ENCODE data around the gene TIMM50. TPM values are rescaled to one million over a fixed set of nuclear protein-coding genes. Genes with fewer than 3 reads are reported as not detected.
A peak's percentile ranks its signal among the peaks of the same experiment; 100 is the strongest.
"Not testable (repeated sequence)": the region's sequence is repeated elsewhere in the genome, so short reads cannot be mapped to it uniquely, and the experiment has no call there.

Gene TIMM50
- total RNA-seq: 66.5 and 67.9 TPM in 2 replicates

- DNase-seq: peak; percentile 96
These were observed at the start of gene TIMM50 for GRCh38 chr19:39480337-39481228. Gene TIMM50, plus strand, starts transcription at chr19:39480838. Its CDS starts 16 bp downstream, at chr19:39480854.

- DNase-seq: no peak
These were observed 48.0 kb upstream of the TIMM50 start for GRCh38 chr19:39432677-39433025.

- no peak for DNase-seq
These were observed 47.1 kb upstream of the TIMM50 start for GRCh38 chr19:39433480-39434079.

- DNase-seq: no peak
These were observed 46.2 kb upstream of the TIMM50 start for GRCh38 chr19:39434123-39435076.

- DNase-seq: peak; percentile 99
These were observed 44.9 kb upstream of the TIMM50 start, which contains the start of gene RPS16 for GRCh38 chr19:39435499-39436349. Gene RPS16, minus strand, starts transcription at chr19:39435949. Its CDS starts 54 bp downstream, at chr19:39435895.

GRCh38 chr19:39436350-39436716 is 44.3 kb upstream of the TIMM50 start:
- no peak for DNase-seq

- no peak for DNase-seq
These were observed 42.2 kb upstream of the TIMM50 start for GRCh38 chr19:39438270-39438934.

- DNase-seq: peak; percentile 44
These were observed 35.9 kb upstream of the TIMM50 start for GRCh38 chr19:39444598-39445195.

- DNase-seq: peak; percentile 99
These were observed 35.2 kb upstream of the TIMM50 start, which contains the start of gene SUPT5H for GRCh38 chr19:39445196-39446111. Gene SUPT5H, plus strand, starts transcription at chr19:39445582. Its CDS starts 309 bp downstream, at chr19:39445891.

- no peak for DNase-seq
These were observed 34.1 kb upstream of the TIMM50 start for GRCh38 chr19:39446365-39447084.

GRCh38 chr19:39448271-39448670 is 32.4 kb upstream of the TIMM50 start:
- DNase-seq: no peak

- DNase-seq: no peak
These were observed 31.4 kb upstream of the TIMM50 start for GRCh38 chr19:39449116-39449797.

GRCh38 chr19:39451257-39451656 is 29.4 kb upstream of the TIMM50 start:
- not testable (repeated sequence) for DNase-seq

GRCh38 chr19:39463403-39463802 is 17.2 kb upstream of the TIMM50 start:
- DNase-seq: no peak

- no peak for DNase-seq
These were observed 14.5 kb upstream of the TIMM50 start for GRCh38 chr19:39465956-39466747.

- DNase-seq: no peak
These were observed 12.7 kb upstream of the TIMM50 start for GRCh38 chr19:39467941-39468340.

GRCh38 chr19:39469036-39469435 is 11.6 kb upstream of the TIMM50 start:
- DNase-seq: no peak

Data from dermis blood vessel endothelial cell (primary cell).